Trophoblast cell (in vitro differentiated cells and primary cell): ENCODE data around the gene GRAMD2B.
"Not testable (repeated sequence)": the region's sequence is repeated elsewhere in the genome, so short reads cannot be mapped to it uniquely, and the experiment has no call there.

Source experiments
- DNase-seq, 2 donors: peaks; one replicate each; pipeline ENCODE4 v3.0.0-alpha.2; 2016
- H2AFZ ChIP-seq: 2 replicates; pipeline ENCODE4 v1.6.1; 2013; ENCODE audit warnings: low read length, moderate library complexity, mild to moderate bottlenecking; ENCODE audit not compliant: insufficient read depth, poor library complexity
- H2AK5ac ChIP-seq: 2 replicates; pipeline ENCODE4 v1.6.1; 2013; ENCODE audit warnings: mild to moderate bottlenecking, low read length
- H2BK120ac ChIP-seq: 2 replicates; pipeline ENCODE4 v1.6.1; 2013; ENCODE audit warnings: low read length, mild to moderate bottlenecking, moderate library complexity; ENCODE audit not compliant: insufficient read depth, poor library complexity
- H2BK12ac ChIP-seq: 2 replicates; pipeline ENCODE4 v1.6.1; 2013; ENCODE audit warnings: mild to moderate bottlenecking, low read length, moderate library complexity
- H2BK5ac ChIP-seq: 2 replicates; pipeline ENCODE4 v1.6.1; 2013; ENCODE audit warnings: low read length, low read depth, moderate library complexity, mild to moderate bottlenecking; ENCODE audit not compliant: poor library complexity
- H3K14ac ChIP-seq: 2 replicates; pipeline ENCODE4 v1.6.1; 2013; ENCODE audit warnings: mild to moderate bottlenecking, low read length
- H3K18ac ChIP-seq: 2 replicates; pipeline ENCODE4 v1.6.1; 2013; ENCODE audit warnings: mild to moderate bottlenecking, low read length
- H3K23ac ChIP-seq: 2 replicates; pipeline ENCODE4 v1.6.1; 2013; ENCODE audit warnings: low read length
- H3K27ac ChIP-seq: 2 replicates; pipeline ENCODE4 v1.5.1; 2013; ENCODE audit warnings: low read depth, mild to moderate bottlenecking, inconsistent platforms, low read length, moderate library complexity
- H3K27me3 ChIP-seq: 2 replicates; pipeline ENCODE4 v1.6.1; 2013; ENCODE audit warnings: inconsistent platforms, mild to moderate bottlenecking, low read length, moderate library complexity; ENCODE audit not compliant: insufficient read depth
- H3K36me3 ChIP-seq, 2 experiments: 1 replicate in 1 of 2; 2 replicates in 1 of 2; pipeline ENCODE4 v1.6.1; 2013; ENCODE audit warnings: low read length in 2 of 2, mild to moderate bottlenecking in 2 of 2, moderate library complexity in 1 of 2; ENCODE audit not compliant: insufficient read depth in 2 of 2, control insufficient read depth in 1 of 2
- H3K4ac ChIP-seq: 2 replicates; pipeline ENCODE4 v1.6.1; 2013; ENCODE audit warnings: low read depth, mild to moderate bottlenecking, low read length, moderate library complexity
- H3K4me1 ChIP-seq, 2 experiments: 1 replicate in 1 of 2; 2 replicates in 1 of 2; pipeline ENCODE4 v1.6.1; 2013; ENCODE audit warnings: low read length in 2 of 2, mild to moderate bottlenecking in 2 of 2, moderate library complexity in 1 of 2; ENCODE audit not compliant: insufficient read depth in 2 of 2, control insufficient read depth in 1 of 2
- H3K4me2 ChIP-seq: 2 replicates; pipeline ENCODE4 v1.6.1; 2013; ENCODE audit warnings: inconsistent platforms, mild to moderate bottlenecking, low read length, moderate library complexity
- H3K4me3 ChIP-seq: 2 replicates; pipeline ENCODE4 v1.5.1; 2013; ENCODE audit warnings: mild to moderate bottlenecking, low read depth, low read length, inconsistent platforms
- H3K79me1 ChIP-seq: one replicate; pipeline ENCODE4 v1.6.1; 2013; ENCODE audit warnings: low read length
- H3K79me2 ChIP-seq: 2 replicates; pipeline ENCODE4 v1.6.1; 2013; ENCODE audit warnings: low read length, mild to moderate bottlenecking; ENCODE audit not compliant: control insufficient read depth, insufficient read depth, poor library complexity
- H3K9ac ChIP-seq: 2 replicates; pipeline ENCODE4 v1.6.1; 2013; ENCODE audit warnings: mild to moderate bottlenecking, low read length
- H3K9me3 ChIP-seq: 2 replicates; pipeline ENCODE4 v1.6.1; 2013; ENCODE audit warnings: low read depth, mild to moderate bottlenecking, control low read depth, inconsistent platforms, low read length; ENCODE audit not compliant: insufficient read depth
- H4K12ac ChIP-seq: 2 replicates; pipeline ENCODE4 v1.6.1; 2013; ENCODE audit warnings: low read depth, mild to moderate bottlenecking, low read length, moderate library complexity
- H4K8ac ChIP-seq: 2 replicates; pipeline ENCODE4 v1.6.1; 2013; ENCODE audit warnings: low read depth, mild to moderate bottlenecking, low read length, moderate library complexity
- H4K91ac ChIP-seq: one replicate; pipeline ENCODE4 v1.6.1; 2013; ENCODE audit warnings: low read depth, mild to moderate bottlenecking, low read length, moderate library complexity
- whole genome bisulfite sequencing: extraction: QIAGEN DNeasy Blood & Tissue Kit; methylation state at CpG from one replicate; pipeline ENCODE4 v1.1.7; 2013; ENCODE audit warnings: missing lambda C conversion rate; ENCODE audit not compliant: insufficient read length, insufficient coverage; ENCODE audit errors: extremely low coverage; 5-methylcytosine and 5-hydroxymethylcytosine counted together

GRAMD2B gene

GRCh38 chr5:126380316-126380715 lies 42.9 kb upstream of the GRAMD2B start:
- H3K4ac ChIP-seq, H2AFZ ChIP-seq, H3K9me3 ChIP-seq, H3K23ac ChIP-seq, H4K12ac ChIP-seq, H4K91ac ChIP-seq, H3K36me3 ChIP-seq, H3K79me1 ChIP-seq, H2BK120ac ChIP-seq, H2BK12ac ChIP-seq, H3K79me2 ChIP-seq, H2AK5ac ChIP-seq, H3K27ac ChIP-seq, H4K8ac ChIP-seq, H2BK5ac ChIP-seq, H3K4me2 ChIP-seq, H3K27me3 ChIP-seq, H3K14ac ChIP-seq, H3K4me3 ChIP-seq, H3K9ac ChIP-seq, H3K18ac ChIP-seq, DNase-seq: not testable (repeated sequence)
- H3K4me1 ChIP-seq: peaks cover 2 to 11% of the 10 kb centered on the region in 2 experiments
- no CpG with 5 or more reads among the region's 2 CpGs for WGBS

- H3K27me3 ChIP-seq: no peaks in the 10 kb centered on the region
- no peak overlapping the region for H4K8ac ChIP-seq
- no peaks in the 10 kb centered on the region for H3K79me1 ChIP-seq
- no peak overlapping the region for H2BK120ac ChIP-seq
- DNase-seq: no peak
- H4K12ac ChIP-seq: no peak overlapping the region
- no peak overlapping the region for H3K4me3 ChIP-seq
- no peak overlapping the region for H2AFZ ChIP-seq
- H2BK5ac ChIP-seq: no peak overlapping the region
- no peak overlapping the region for H3K4ac ChIP-seq
- H3K9me3 ChIP-seq: no peaks in the 10 kb centered on the region
- no peak overlapping the region for H2AK5ac ChIP-seq
- H3K23ac ChIP-seq: no peak overlapping the region
- no peak overlapping the region for H3K4me2 ChIP-seq
- no peak overlapping the region for H3K14ac ChIP-seq
- no peak overlapping the region for H4K91ac ChIP-seq
- no peak overlapping the region for H3K9ac ChIP-seq
- H3K27ac ChIP-seq: no peak overlapping the region
- H2BK12ac ChIP-seq: no peak overlapping the region
- H3K79me2 ChIP-seq: no peaks in the 10 kb centered on the region
- H3K18ac ChIP-seq: no peak overlapping the region
- H3K36me3 ChIP-seq: no peaks in the 10 kb centered on the region
- H3K4me1 ChIP-seq: no peaks in the 10 kb centered on the region
Measured at GRCh38 chr5:126383246-126383645, 40.0 kb upstream of the GRAMD2B start.

GRCh38 chr5:126383776-126384175 lies 39.4 kb upstream of the GRAMD2B start:
- Histone ChIP-seq H2AFZ (no peak overlapping the region), H3K9ac (no peak overlapping the region), H3K4me1 (no peaks in the 10 kb centered on the region), H2BK120ac (no peak overlapping the region), H3K4ac (no peak overlapping the region), H2AK5ac (no peak overlapping the region), H3K4me3 (no peak overlapping the region), H2BK5ac (no peak overlapping the region), H3K18ac (no peak overlapping the region), H3K79me2 (no peaks in the 10 kb centered on the region), H3K23ac (no peak overlapping the region), H4K12ac (no peak overlapping the region), H2BK12ac (no peak overlapping the region), H4K8ac (no peak overlapping the region), H3K27ac (no peak overlapping the region), H3K27me3 (no peaks in the 10 kb centered on the region), H3K4me2 (no peak overlapping the region), H3K14ac (no peak overlapping the region), H3K9me3 (no peaks in the 10 kb centered on the region), H3K36me3 (no peaks in the 10 kb centered on the region), H4K91ac (no peak overlapping the region), H3K79me1 (no peaks in the 10 kb centered on the region)
- no CpG with 5 or more reads among the region's 3 CpGs for WGBS
- DNase-seq: peak in 1 of 2 donors; percentile 39

- Histone ChIP-seq H3K4me1 (no peaks in the 10 kb centered on the region), H2BK120ac (peak overlapping the region; percentile 46), H2AK5ac (peak overlapping the region; percentile 56), H3K27me3 (no peaks in the 10 kb centered on the region), H3K4me2 (no peak overlapping the region), H3K27ac (no peak overlapping the region), H3K18ac (no peak overlapping the region), H3K4ac (no peak overlapping the region), H3K9ac (no peak overlapping the region), H3K23ac (no peak overlapping the region), H4K12ac (no peak overlapping the region), H2BK12ac (peak overlapping the region; percentile 34), H2BK5ac (no peak overlapping the region), H3K9me3 (no peaks in the 10 kb centered on the region), H3K79me1 (no peaks in the 10 kb centered on the region), H3K79me2 (no peaks in the 10 kb centered on the region), H4K91ac (no peak overlapping the region), H3K36me3 (no peaks in the 10 kb centered on the region), H4K8ac (no peak overlapping the region), H3K4me3 (no peak overlapping the region), H2AFZ (no peak overlapping the region), H3K14ac (no peak overlapping the region)
- DNase-seq: peak in 1 of 2 donors; percentile 78
- WGBS: no CpG with 5 or more reads among the region's 3 CpGs
Measured at GRCh38 chr5:126384985-126385384, 38.2 kb upstream of the GRAMD2B start.
